ENCODE measurements around the gene GRM4.

GRCh38 chr6:34036357-34037069, 109.4 kb downstream of the GRM4 start:
- TF ChIP-seq POLR2A (IDR thresholded peaks at IDR 0.05) (no peak), CTCF (IDR thresholded peaks at IDR 0.05) (no peak), EP300 (IDR thresholded peaks at IDR 0.05) (no peak)

Data from ovary (tissue), 3 donors.